ENCODE results near the gene RASSF4.

RASSF4 gene

DNA sequence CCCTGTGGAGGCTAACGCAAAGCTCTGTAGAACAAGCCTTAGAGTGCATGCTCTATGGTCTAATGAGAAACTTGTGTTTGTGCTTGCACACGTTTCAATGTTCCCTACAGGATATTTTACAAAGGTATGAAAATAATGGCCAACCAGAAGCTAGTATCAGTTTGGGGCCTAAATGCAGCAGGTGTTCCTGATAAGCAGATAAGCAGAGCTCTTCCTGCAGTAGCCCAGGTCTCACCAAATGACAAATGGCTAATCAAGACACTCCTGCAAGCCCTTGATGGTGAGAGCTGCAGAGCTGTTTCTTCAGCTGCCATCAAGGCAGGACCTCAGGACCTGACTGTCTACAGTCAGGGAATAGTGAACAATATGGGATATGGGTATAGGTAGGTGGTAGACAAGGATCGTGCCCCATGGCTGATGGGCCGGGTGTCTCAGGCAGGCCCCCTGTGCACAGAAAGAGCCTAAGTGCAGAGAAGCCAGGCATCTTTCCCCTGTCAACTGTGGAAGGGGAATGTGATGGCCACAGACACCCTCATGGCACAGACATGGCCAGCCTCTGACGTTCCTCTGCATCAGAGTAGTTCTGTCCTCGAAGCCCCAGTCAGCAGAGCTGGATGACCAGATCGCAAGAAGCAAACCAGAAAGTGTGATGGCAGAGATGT, 23.2 kb upstream of the RASSF4 start:
- TF ChIP-seq POLR2AphosphoS5 (IDR thresholded peaks at IDR 0.05; ENCODE audit: low read depth) = no peak; the same call in 1 of the 2 replicates
- no peak for TF ChIP-seq CTCF (IDR thresholded peaks at IDR 0.05; ENCODE audit: insufficient read depth, low read length)
- TF ChIP-seq REST (IDR thresholded peaks at IDR 0.05; ENCODE audit: insufficient replicate concordance, low read depth) = no peak
- no peak for TF ChIP-seq GABPA (IDR thresholded peaks at IDR 0.05; ENCODE audit: low read depth)
- no peak for TF ChIP-seq SPI1 (IDR thresholded peaks at IDR 0.05; ENCODE audit: borderline replicate concordance, low read depth)
- Histone ChIP-seq H3K4me3 (replicated peaks; ENCODE audit: insufficient read depth, low read length) (no peak overlapping the region), H3K27ac (replicated peaks) (peak overlapping the region; percentile 60), H3K27me3 (ENCODE audit: insufficient read depth, poor library complexity, severe bottlenecking) (no peaks in the 10 kb centered on the region)
- no peak for DNase-seq (ENCODE audit: low read depth in 1 of 2, low spot score in 1 of 2)

GRCh38 chr10:44937196-44938005, 22.2 kb upstream of the RASSF4 start:
- H3K27ac ChIP-seq (replicated peaks) = no peak overlapping the region
- DNase-seq (ENCODE audit: low read depth in 1 of 2, low spot score in 1 of 2) = no peak
- no peak for TF ChIP-seq REST (IDR thresholded peaks at IDR 0.05; ENCODE audit: insufficient replicate concordance, low read depth)
- TF ChIP-seq CTCF (IDR thresholded peaks at IDR 0.05; ENCODE audit: insufficient read depth, low read length) = no peak
- no peak for TF ChIP-seq POLR2AphosphoS5 (IDR thresholded peaks at IDR 0.05; ENCODE audit: low read depth)
- TF ChIP-seq SPI1 (IDR thresholded peaks at IDR 0.05; ENCODE audit: borderline replicate concordance, low read depth) = no peak
- no peak for TF ChIP-seq GABPA (IDR thresholded peaks at IDR 0.05; ENCODE audit: low read depth)

DNA sequence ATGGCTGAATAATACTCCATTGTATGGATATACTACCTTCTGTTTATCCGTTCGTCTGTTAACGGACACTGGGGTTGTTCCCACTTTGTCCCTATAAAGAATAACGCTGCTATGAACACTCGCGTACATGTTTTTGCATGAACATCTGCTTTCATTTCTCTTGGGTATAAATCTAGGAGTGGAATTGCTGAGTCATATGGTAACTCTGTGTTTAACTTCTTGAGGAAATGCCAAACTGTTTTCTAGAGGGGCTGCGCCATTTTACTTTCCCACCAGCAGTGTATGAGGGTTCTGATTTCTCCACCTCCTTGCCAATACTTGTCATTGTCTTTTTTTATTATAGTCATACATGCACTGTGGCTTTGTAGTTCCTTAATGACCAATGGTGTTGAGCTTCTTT, 20.6 kb upstream of the RASSF4 start:
- TF ChIP-seq GABPA (IDR thresholded peaks at IDR 0.05; ENCODE audit: low read depth) (no peak), REST (IDR thresholded peaks at IDR 0.05; ENCODE audit: insufficient replicate concordance, low read depth) (no peak), POLR2AphosphoS5 (IDR thresholded peaks at IDR 0.05; ENCODE audit: low read depth) (no peak), SPI1 (IDR thresholded peaks at IDR 0.05; ENCODE audit: borderline replicate concordance, low read depth) (no peak), CTCF (IDR thresholded peaks at IDR 0.05; ENCODE audit: insufficient read depth, low read length) (no peak)
- no peak overlapping the region for H3K4me3 ChIP-seq (replicated peaks; ENCODE audit: insufficient read depth, low read length)
- no peak for DNase-seq (ENCODE audit: low read depth in 1 of 2, low spot score in 1 of 2)
- H3K27me3 ChIP-seq (ENCODE audit: insufficient read depth, poor library complexity, severe bottlenecking) = no peaks in the 10 kb centered on the region
- H3K27ac ChIP-seq (replicated peaks) = peak overlapping the region; percentile 21

More at GRCh38 chr10:44937196-44938005, 22.2 kb upstream of the RASSF4 start:
- Histone ChIP-seq H3K27me3 (ENCODE audit: insufficient read depth, poor library complexity, severe bottlenecking) (no peaks in the 10 kb centered on the region), H3K4me3 (replicated peaks; ENCODE audit: insufficient read depth, low read length) (no peak overlapping the region)
